Amygdala (tissue), 56 donors: ENCODE results near the gene SVBP.

Experiments
- DNase-seq, 56 donors: peaks; one replicate each; lab custom pipeline; 2025; lab: John Stamatoyannopoulos, UW

The SVBP gene

DNA sequence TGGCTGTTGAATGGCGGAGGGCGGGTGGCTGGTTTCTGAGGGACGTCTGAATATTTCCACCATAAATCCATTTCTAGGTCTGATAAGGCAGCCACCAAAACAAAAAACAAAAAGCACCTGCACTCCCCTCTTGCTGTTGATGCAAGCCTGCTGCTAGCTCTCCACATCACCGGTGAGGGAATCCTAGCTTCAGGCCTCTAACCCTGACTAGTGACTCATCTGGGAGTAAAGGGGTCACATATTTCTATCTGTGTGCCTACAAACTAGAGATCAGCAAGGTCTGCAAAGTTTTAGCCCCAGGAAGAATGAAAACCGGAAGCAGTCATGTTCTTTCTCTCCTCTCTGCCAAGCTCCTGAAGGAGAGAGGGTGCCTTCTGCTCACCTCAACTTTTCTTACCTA is 10.6 kb downstream of the SVBP start:
- no peak for DNase-seq

DNA sequence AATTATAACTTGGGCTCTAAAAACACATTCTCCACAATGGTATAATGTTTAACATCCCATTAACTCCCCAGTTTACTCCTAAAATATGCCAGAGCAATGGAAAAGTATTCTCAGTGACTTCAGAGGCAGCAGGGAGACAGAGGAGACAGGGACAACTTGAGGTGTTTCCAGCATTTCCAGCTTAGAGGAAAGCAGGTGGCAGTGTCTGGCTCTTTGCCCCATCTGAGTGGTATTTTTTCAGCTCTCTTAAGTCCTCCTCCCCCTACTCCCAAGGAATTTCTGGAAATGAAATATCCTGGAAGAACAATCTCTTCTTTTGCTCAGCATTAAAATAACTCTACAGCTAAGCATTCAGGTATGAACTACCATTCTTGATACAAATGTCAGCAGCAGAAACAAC is 11.0 kb downstream of the SVBP start:
- DNase-seq, result no peak

DNA sequence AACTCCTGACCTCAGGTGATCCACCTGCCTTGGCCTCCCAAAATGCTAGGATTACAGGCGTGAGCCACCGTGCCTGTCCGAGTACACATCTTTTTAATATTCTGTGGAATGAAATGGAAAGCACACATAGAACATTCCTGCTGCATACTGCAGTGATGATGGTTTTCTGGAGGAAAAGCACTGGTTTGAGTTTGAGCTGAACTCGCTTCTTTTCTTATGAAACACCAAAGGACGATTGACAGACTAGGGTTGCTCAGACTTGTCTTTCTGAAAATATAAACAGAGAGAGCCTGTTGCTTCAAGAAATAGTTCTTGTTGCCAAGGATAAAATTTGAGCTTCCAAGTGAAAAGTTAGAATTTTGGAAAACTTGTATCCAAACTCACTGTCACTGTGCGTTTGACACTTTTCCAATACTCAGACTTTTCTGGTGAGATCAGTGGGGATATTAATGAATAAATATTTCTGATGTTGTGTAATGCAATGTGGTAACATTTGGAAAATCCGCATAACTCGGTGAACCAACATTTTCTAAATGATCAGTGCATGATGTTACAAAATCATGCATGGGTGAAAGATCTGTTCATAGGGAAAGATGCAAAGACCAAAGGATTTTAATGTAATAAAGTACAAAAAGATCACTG is 15.2 kb downstream of the SVBP start:
- DNase-seq, result no peak

DNA sequence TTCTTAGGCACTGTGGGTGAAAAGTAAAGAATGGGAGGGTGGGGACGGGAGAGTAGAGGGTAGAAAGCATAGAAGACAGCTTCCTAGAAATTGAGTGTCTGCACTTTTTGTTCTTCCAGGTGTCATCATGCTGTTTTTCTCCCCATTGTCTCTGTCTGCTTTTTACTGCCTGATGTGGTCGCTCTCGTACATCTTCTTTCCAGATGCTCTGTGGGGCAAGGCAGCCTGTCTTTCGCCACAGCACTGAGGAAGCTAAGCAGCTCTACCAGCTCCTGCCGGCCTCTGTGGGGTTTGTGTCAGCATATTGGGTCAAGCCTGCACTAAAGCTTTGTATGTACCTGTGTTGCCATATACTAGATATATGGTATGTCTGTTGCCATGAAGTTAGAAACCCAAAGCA is 19.2 kb downstream of the SVBP start:
- DNase-seq, result peak in 2 of 56 donors; percentile 16 to 21

DNA sequence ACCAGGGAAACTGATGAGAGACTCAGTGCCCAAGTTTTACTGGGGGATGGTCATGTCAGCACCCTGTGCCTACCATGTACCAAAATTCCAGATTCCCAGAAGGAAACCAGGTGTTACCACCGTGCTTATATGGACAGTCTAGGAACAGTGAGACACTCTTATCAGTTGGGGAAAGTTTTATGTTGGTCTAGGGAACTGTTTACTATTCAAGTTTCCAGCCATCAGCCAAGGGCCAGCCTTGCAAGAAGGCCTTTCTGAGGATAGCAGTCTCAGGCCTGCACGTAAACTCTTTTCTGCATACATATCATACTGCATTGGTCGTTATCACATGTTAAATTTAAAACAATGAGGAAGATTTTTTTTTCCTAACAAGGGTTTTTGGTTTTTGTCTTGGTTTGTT is 19.8 kb downstream of the SVBP start:
- DNase-seq, result no peak

DNA sequence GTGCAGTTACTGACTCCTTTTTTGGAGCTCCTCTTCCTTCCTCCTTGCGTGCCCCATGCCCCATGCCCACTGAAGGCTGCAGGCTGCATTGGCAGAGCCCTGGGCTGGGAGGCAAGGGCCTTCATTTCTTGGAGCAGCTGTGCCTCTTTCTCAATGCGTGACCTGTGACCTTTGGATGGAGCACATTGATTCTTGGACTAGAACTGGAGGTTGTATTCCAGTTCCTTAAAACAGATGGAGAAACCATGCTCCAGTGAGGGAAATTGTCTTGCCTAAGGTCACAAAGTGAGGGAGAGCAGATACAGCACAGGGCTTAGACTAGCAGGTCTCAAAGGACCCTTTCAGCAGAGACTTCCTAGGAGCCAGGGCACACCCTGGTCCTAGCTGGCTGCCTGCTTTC is 23.4 kb downstream of the SVBP start:
- no peak for DNase-seq

DNA sequence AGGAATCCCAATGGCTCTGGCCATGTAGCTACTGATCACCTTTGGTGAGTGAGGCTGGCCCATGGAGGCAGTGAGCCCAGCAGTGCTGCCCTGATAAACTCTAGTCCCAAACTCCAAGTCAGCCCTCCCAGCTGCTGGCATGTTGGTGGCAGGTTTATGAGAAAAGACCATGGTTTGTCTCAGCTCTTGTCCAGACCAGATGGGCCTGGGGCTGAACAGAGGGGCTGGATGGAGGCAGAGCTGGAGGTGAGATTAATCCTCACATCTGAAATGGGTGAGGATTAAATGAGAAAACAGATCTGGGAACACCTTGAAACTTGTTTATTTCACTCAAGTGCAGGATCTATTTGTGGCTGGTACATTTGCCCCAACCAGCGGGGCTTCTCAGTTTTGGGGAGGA is 29.2 kb downstream of the SVBP start:
- DNase-seq, result no peak

DNA sequence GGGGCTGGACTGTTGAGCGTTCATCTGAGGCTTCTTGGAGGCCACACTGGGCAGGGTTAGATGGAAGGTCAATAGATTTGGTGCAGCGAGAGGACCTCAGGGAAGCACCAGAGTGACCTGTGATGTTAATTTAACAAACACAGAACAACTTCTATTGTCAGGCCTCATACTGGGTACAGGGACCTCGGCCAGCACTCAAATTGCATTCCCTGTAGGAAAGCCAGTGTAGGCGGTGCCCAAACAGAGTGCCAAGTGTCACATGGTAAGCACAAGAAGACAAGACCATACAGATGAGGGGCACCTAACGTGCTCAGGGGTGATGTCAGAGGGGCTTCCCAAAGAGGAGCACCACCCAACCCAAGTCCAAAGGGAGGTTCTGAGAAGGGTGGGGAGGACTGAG is 31.1 kb downstream of the SVBP start:
- DNase-seq, result no peak

DNA sequence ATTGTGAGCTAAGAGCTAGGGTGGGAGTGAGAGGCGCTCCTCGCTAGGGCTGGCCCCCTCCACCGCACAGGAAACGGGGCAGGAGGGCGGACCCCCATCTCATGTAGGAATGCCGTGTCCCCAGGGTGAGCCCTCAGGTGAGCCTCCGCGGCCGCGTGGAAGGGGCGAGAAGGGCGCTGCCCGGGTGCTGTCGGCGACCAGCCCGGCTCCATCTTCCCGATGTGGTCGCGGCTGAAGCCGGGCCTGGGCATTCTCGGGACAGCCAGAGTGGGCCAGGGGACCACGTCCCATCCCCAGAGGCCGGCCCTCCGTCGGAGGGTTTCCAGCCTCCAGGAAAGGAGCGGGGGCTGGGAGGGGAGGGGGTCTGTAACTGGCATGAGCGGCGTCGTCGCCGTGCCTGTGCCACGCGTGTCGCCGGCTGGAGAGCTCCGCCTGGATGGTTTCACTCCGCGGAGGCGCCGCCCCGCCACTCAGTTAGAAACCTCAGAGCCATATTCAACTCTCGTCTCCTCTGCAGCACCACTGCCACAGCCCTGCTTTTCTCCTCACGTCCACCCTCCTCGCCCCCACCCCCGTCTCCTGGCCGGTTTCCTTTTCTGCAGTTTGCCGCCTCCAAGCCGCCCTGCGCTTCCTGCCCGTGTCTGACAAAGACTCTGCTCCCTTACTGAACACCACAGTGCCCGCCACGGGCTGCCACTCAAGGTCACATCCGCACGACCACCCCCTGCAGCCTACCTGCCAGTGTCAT is 32.1 kb downstream of the SVBP start, which contains the start of gene TMEM269:
TMEM269 (plus strand) TSS at position 46 of the 748 bp plus-strand sequence. CDS start 4,903 bp downstream, outside the sequence.
- DNase-seq, result peak in 13 of 56 donors; percentile 7 to 44 (median 18)

DNA sequence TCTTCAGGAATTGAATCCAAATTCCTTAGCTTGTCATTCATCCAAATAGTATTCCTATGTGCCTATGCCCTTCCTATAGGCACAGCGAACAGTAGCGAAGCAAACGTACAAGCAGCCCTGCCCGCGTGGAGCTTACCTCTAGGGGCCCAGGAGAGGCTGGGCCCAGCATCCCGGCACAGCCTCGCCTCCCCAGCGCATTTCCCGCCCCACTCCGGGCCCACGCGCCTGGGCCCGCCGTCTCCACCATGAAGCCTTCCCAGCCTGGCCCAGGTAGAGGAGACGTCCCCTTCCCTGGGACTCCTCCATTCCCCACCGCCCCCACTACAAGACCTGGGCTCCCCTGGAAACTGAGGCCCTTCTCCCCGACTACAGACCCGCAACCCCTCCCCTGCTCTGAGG is 32.7 kb downstream of the SVBP start:
- DNase-seq, result no peak

DNA sequence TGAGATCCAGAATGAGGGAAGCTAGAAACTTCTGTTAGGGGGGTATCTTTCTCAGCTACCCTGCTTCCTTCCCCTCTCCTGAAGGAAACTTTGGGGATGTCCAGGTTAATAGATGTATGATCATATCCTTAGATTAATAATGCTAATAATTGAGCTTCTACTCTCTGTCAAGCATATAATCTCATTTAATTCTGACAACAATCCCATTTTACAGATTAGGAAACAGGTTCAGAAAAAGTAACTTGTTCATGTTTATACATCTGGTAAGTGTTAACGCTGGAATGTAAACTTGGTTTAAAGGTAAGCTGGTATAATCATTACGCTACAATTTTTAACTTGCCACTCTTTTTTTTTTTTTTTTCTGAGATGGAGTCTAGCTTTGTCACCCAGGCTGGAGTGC is 34.1 kb downstream of the SVBP start:
- no peak for DNase-seq

DNA sequence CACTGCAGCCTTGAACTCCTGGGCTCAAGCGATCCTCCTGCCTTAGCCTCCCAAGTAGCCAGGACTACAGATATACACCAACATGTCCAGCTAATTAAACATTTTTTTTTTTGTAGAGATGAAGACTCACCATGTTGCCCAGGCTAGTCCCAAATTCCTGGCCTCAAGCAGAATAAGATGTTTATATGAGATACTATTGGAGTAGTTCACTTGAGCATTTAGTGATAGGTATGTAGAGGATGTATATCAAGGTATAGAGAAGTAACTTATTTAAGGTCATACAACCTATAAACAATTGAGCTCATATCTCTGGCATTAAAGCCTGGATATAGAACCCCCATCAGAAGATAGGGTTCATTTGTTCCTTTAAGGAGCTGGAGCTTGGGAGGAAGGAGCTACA is 37.0 kb downstream of the SVBP start:
- no peak for DNase-seq

DNA sequence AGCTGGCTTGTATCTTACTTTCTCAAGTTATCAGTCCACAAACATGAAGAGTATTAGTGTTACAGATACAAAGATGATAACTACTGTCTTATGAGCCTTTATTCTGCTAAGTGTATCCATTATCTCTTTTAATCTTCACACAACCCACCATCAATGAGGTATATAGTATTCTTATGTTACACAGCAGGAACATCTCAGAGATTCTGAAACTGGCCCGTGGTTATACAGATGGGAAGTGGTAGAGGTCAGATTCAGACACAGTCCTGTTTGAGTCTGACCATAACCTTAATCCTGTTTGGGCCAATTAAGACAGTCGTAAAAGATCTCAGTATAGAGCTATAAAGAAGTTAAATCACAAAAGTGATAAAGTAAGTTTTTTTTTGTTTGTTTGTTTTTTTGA is 37.5 kb downstream of the SVBP start:
- DNase-seq, result no peak

DNA sequence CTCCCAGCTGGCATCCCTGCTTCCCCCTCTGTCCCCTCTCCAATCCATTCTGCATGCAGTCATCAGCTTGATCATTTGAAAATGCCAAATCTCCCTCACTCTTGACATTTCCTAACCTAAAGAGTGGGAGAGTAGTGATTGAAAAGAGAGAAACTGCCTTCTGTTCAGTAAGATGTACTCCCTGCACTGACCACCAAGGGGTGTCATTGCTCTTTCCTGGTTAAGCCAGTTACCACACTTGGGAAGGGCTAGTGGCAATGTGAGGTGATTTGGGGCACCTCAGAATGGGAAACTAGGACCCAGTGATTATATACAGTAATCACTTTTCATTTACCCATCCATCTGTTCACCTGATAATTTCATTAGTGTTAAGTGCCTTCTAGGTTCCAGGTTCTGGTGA is 39.3 kb downstream of the SVBP start:
- DNase-seq, result peak in 13 of 56 donors; percentile 7 to 49 (median 15)

DNA sequence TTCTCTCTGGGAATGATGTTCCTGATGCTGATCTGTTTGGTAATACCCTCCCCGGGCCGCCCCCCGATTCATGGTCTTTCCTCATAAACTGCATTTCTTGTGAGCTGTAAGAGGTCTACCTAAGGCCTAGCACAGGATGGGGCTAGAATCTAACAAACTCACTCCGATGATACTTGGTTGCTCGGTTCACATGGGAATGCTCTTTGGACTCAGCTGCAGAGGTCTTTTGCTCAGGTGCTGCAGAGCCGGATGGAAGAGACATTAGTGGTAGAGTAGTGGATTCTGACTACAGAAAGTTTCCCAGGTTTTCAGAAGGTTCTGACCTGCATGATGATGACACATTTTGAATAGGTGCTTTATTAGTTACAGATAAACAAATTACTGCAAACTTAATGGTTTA is 40.7 kb downstream of the SVBP start:
- no peak for DNase-seq

DNA sequence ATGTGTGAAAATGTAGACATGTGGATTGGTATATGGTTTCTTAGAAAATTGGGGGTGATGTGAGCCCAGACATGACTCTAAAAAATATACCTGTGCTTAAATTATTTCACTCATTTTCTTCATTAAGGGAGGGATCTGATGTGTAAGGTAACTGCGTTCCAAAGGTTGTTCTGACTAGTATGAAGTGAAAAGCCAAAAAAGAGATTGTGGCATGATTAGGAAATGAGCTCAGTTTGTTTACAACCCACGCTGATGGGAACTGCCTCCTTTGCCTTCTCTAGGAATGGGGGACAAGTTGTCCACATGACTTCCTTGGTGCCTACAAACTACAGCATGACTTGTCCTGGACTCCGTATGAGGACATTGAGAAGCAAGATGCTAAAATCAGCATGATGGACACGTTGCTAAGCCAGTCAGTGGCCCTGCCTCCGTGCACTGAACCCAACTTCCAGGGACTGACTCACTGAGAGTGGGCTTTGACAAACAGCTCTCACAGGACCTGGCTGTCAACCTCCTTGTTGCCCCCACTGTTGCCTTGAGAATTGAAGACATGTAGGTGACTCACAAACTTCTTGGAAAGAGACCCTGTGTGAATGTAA is 42.2 kb downstream of the SVBP start:
- DNase-seq, result no peak

DNA sequence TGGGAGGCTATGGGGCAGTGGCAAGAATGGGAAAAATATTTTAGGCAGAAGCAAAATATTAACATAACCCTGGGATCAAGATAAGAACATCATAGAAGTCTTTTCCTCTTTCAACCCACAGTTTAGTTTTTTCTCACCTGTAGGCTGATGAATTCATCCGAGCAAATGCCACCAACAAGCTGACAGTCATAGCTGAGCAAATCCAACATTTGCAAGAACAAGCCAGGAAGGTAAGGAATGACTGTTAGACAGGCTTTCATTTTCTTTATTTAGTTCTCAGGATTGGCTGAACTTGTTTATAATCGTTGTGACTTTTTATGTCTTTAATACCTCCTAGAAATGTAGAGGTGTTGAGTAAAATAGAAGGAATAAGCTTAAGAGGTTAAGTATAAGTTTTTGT is 43.8 kb downstream of the SVBP start:
- no peak for DNase-seq

DNA sequence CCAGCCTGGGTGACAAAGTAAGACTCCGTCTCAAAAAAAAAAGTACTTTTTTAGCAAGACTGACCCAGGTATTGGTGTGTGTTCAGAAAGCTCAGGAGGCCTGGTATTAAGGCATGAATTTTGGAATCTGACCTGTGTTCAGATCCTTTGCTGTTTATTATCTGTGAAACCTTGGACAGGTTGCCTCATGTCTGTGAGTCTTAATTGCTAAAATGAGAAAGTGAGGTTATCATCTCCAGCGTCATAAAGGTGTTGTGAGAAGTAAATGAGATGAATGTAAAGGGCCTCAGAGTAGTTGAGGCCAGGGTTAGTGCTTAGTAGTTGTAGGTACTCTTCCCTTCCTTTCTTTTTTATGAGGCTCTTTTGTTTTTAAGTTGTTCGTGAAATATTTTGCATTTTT is 47.4 kb downstream of the SVBP start:
- no peak for DNase-seq

DNA sequence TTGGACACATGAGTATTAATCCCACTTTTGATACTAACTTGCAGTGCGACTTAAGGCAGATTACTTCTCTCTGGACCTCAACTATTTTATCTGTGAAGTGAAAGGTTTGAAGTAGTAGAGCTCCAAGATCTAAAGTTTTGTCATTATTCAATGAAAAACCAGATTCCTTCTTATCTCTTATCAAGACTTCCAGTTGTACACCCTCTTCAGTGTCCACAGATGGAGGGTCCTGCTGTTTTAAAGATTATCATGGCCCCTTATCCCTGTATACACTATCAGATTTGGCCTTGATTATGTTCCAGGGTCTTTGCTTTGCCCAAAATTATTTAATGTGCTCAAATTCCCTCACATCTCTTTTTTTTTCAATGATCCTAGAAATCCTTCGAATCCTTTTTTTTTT is 49.0 kb downstream of the SVBP start:
- DNase-seq, result no peak

DNA sequence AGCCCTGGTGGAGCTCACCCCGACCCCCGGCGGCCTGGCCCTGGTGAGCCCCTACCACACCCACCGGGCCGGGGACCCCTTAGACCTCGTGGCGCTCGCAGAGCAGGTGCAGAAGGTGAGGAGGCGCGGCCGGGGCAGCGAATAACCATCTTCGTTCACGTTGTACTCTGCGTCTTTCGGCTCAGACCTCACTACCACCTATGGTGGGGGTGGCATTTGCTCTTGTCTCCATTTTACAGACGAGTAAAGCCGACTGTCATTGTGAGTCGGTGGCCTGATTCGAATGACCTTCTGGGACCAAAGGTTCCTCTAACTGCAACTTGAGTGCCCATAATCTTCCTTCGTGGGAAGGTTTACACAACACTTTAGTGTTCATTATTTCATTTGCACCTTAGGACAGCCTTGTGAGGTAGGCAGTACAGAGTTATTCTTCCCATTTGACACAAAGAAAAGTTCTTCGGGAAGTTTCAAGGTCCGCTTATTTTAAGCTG is 49.6 kb downstream of the SVBP start:
- peak in 1 of 56 donors; percentile 68 for DNase-seq

DNA sequence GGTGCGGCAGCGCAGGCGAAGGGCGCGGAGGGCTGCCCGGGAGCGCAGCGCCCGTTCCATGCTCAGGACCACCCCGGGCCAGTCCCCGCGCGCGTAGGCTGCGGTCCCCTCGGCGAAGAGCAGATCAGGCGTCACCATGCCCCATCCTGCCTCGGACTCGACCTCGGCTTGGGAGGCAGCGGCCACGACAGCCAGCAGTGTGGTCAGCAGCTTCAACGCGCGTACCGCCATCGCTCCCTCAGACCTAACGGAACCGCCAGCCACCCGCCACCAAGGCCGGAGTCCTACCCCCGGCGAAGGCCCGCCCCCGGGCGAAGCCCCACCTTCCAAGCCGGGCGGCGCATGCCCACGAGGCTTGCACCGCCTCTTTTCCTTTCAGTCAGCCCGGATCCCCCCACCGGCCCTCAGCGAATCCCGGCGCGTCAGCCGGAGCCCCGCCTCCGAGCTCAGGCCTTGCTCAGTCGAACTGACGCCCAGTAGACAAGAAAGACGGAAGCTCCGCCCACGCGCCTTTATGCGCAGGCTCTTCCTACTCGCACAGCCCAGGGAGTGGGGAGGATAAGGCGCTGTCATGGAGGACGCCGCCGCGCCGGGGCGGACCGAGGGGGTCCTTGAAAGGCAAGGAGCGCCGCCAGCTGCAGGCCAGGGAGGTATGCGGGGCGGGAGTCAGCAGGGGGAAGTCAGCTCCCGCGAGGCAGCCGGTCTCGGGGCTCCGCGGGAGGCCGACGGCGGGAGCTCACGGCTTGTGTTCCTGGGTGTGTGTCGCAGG is 50.3 kb downstream of the SVBP start, which contains the start of the genes C1orf50 and P3H1:
C1orf50 (plus strand) TSS at position 509 of the 769 bp plus-strand sequence; CDS start at position 572, 63 bp downstream.
P3H1 (minus strand) TSS at position 288 of the 769 bp plus-strand sequence; CDS start at position 231, 57 bp downstream.
- DNase-seq, result peak; percentile 86 to 100 (median 99)
